ENCODE data around the gene GRIN3A.

Gene GRIN3A

DNA sequence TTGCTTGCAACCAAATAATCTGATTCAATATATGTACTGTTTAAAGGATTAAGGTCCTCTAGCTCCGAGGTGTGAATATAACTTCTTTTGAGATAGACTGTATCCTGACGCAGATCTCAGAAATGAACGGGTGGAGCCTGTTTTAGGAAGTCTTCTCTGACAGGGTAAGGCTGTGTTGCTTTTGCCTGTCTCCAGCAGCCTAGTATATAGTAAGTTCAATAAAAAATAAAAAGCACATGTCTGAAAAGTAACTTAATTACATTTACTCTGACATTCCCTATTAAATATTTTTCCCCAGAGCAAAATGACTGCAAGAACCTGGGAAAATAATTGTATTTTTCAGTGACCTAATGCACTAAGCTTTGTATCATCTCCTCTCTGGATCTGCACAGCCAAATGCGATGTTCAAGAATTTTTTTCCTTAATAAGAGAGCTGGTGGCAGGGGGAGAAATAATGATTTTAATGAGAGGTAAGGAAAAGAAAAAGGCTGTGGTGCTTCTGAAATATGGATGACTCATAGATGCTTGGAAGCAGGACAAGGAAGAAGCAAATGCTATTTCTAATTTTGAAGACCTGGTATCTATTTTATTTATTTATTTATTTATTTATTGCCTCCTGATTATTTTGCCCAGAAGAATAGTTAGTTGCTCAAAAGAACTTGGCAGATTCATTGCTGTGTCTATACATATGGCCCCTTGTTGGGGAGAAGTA lies 151.0 kb downstream of the GRIN3A start:
- Histone ChIP-seq H4K20me1 (no peaks in the 10 kb centered on the region), H3K4me2 (no peak overlapping the region), H3K36me3 (no peaks in the 10 kb centered on the region), H3K9ac (no peak overlapping the region), H3K9me3 (no peaks in the 10 kb centered on the region), H3K4me1 (no peaks in the 10 kb centered on the region), H3K27ac (no peak overlapping the region), H3K4me3 (no peak overlapping the region), H3K27me3 (no peaks in the 10 kb centered on the region)
- no peak for TF ChIP-seq Cebpa-rat (IDR thresholded peaks at IDR 0.05)

- Histone ChIP-seq H3K4me2 (no peak overlapping the region), H3K9ac (no peak overlapping the region), H3K9me3 (no peaks in the 10 kb centered on the region), H3K4me1 (no peaks in the 10 kb centered on the region), H3K36me3 (no peaks in the 10 kb centered on the region), H4K20me1 (no peaks in the 10 kb centered on the region), H3K4me3 (no peak overlapping the region), H3K27ac (no peak overlapping the region), H3K27me3 (no peaks in the 10 kb centered on the region)
- no peak for TF ChIP-seq Cebpa-rat (IDR thresholded peaks at IDR 0.05)
Observed at GRCh38 chr9:101586651-101587050, 151.8 kb downstream of the GRIN3A start.

DNA sequence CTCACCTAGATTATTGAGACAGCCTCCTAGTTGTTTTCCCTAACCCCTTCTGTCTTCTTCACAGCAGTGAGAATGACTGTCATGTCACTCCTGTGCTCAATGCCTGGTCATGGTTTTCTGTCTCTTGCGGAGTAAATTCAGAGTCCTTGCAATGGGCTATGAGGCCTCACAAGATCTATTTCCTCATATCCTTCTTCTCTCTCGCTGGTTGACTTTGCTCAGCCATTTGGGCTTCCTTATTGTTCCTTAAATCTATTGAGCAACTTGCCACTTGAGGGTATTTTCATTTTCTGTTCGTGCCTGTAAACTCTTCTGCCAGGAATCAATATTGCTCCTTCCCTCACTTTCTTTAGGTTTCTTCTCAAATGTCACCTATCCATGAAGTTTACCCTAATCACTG lies 152.7 kb downstream of the GRIN3A start:
- H3K4me2 ChIP-seq, result no peak overlapping the region
- H3K9ac ChIP-seq, result no peak overlapping the region

DNA sequence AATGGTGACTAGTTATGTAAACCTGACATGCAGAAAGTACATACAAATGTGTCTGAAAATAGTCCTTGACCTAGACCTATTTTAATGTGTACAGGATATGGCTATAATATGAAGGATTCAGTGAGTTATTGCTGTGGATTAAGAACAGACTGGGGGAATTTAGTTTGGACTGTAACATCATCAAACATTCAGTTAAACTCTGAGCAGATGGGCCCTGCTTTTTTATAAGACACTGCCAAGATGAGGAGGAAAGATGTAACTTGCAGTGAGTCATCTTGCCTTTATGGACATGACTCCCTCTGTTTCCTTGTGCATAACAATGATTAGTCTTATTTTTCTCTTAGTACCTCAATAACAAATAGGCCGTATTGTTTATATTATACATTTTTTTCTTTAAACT lies 155.9 kb downstream of the GRIN3A start:
- H3K4me2 ChIP-seq, result no peak overlapping the region
- H3K4me3 ChIP-seq, result no peak overlapping the region
- H3K9me3 ChIP-seq, result no peaks in the 10 kb centered on the region
- no peaks in the 10 kb centered on the region for H4K20me1 ChIP-seq
- no peaks in the 10 kb centered on the region for H3K4me1 ChIP-seq
- H3K27ac ChIP-seq, result no peak overlapping the region
- no peaks in the 10 kb centered on the region for H3K27me3 ChIP-seq
- no peak for TF ChIP-seq Cebpa-rat (IDR thresholded peaks at IDR 0.05)
- no peaks in the 10 kb centered on the region for H3K36me3 ChIP-seq
- no peak overlapping the region for H3K9ac ChIP-seq

More for the DNA sequence above, 152.7 kb downstream of the GRIN3A start:
- Histone ChIP-seq H3K4me3 (no peak overlapping the region), H3K27ac (no peak overlapping the region), H3K4me1 (no peaks in the 10 kb centered on the region), H3K36me3 (no peaks in the 10 kb centered on the region), H3K27me3 (no peaks in the 10 kb centered on the region), H3K9me3 (no peaks in the 10 kb centered on the region), H4K20me1 (no peaks in the 10 kb centered on the region)
- TF ChIP-seq Cebpa-rat (IDR thresholded peaks at IDR 0.05), result no peak

DNA sequence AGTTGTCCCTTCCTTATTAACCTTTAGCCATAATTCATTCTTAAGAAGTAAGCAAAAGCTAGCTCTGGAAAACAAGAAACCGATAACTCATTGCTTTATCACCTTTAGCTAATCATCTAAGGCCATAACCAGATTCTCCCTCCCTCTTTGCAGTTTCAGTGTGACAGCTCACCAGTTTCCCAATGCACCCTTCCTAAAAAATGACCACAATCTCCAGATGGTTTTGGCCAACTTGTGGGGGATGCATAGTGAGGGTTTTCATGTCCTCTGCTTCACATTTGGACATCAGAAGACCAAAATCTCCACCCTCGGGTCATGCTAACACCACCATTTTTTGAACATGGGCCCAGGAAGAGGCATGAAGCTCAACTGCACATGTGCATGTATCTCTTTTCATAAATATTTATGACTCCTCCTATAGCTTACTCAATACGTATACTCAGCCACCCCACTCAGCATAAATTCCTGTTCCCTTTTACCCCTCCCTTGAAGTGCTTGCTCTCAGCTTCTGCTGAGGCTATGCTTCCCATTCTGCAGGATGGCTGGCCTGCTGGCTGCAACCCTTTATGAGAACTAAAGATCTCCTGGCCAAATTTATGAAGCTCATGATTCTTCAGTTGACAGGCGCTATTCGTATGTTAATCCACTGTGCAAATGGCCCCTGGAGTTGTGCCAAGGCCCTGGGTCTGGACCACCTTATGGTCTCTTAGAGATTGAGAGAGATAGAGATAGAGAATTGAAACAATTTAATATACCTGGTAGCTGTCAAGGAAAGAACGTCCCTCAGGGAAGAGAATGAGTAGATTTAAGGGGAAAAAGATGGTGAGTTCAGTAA lies 158.5 kb downstream of the GRIN3A start:
- Histone ChIP-seq H3K4me1 (no peaks in the 10 kb centered on the region), H4K20me1 (no peaks in the 10 kb centered on the region), H3K27ac (no peak overlapping the region), H3K9ac (no peak overlapping the region), H3K36me3 (no peaks in the 10 kb centered on the region), H3K4me2 (no peak overlapping the region), H3K4me3 (no peak overlapping the region), H3K27me3 (no peaks in the 10 kb centered on the region), H3K9me3 (no peaks in the 10 kb centered on the region)
- no peak for TF ChIP-seq Cebpa-rat (IDR thresholded peaks at IDR 0.05)

- H4K20me1 ChIP-seq, result no peaks in the 10 kb centered on the region
- no peaks in the 10 kb centered on the region for H3K4me1 ChIP-seq
- H3K9me3 ChIP-seq, result no peaks in the 10 kb centered on the region
- no peak overlapping the region for H3K4me3 ChIP-seq
- H3K9ac ChIP-seq, result no peak overlapping the region
- no peak overlapping the region for H3K27ac ChIP-seq
- no peaks in the 10 kb centered on the region for H3K27me3 ChIP-seq
- no peaks in the 10 kb centered on the region for H3K36me3 ChIP-seq
- TF ChIP-seq Cebpa-rat (IDR thresholded peaks at IDR 0.05), result no peak
- H3K4me2 ChIP-seq, result no peak overlapping the region
Observed at GRCh38 chr9:101578378-101578777, 160.1 kb downstream of the GRIN3A start.

GRCh38 chr9:101574731-101575333 lies 163.6 kb downstream of the GRIN3A start:
- no peak overlapping the region for H3K9ac ChIP-seq
- no peak for TF ChIP-seq Cebpa-rat (IDR thresholded peaks at IDR 0.05)

GRCh38 chr9:101572316-101572715 lies 166.1 kb downstream of the GRIN3A start:
- H3K27ac ChIP-seq, result no peak overlapping the region
- no peak for TF ChIP-seq Cebpa-rat (IDR thresholded peaks at IDR 0.05)

More at GRCh38 chr9:101574731-101575333, 163.6 kb downstream of the GRIN3A start:
- H3K36me3 ChIP-seq, result peaks cover 12% of the 10 kb centered on the region
- H3K4me1 ChIP-seq, result no peaks in the 10 kb centered on the region
- H3K4me2 ChIP-seq, result no peak overlapping the region
- no peak overlapping the region for H3K4me3 ChIP-seq
- H3K9me3 ChIP-seq, result no peaks in the 10 kb centered on the region
- no peak overlapping the region for H3K27ac ChIP-seq
- no peaks in the 10 kb centered on the region for H4K20me1 ChIP-seq
- H3K27me3 ChIP-seq, result no peaks in the 10 kb centered on the region

DNA sequence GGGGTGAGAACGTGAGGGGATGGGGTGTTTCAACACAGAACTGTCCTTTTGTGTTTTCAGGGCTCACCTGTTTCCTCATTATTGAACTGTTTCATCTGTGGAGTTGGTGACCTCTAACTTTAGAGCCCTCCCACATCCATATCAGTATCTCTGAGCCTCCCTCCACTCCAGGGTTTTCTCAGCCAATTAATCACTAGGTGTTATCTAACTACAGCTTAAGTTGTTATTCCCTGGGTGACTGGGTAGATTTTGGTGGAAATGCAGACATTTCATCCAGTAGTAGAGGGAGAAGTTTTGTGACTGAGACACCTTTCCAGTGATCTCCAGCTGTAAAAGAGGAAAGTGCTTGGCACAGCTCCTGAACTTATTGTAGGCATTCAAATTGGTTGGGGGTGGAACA lies 167.3 kb downstream of the GRIN3A start:
- Histone ChIP-seq H3K27me3 (no peaks in the 10 kb centered on the region), H3K36me3 (peaks cover 48% of the 10 kb centered on the region), H3K27ac (no peak overlapping the region), H3K9ac (no peak overlapping the region), H3K4me2 (no peak overlapping the region), H4K20me1 (no peaks in the 10 kb centered on the region), H3K4me3 (no peak overlapping the region), H3K4me1 (no peaks in the 10 kb centered on the region), H3K9me3 (no peaks in the 10 kb centered on the region)
- TF ChIP-seq Cebpa-rat (IDR thresholded peaks at IDR 0.05), result no peak

More at GRCh38 chr9:101572316-101572715, 166.1 kb downstream of the GRIN3A start:
- Histone ChIP-seq H3K9me3 (no peaks in the 10 kb centered on the region), H3K4me2 (no peak overlapping the region), H3K9ac (no peak overlapping the region), H3K36me3 (peaks cover 36% of the 10 kb centered on the region), H3K4me3 (no peak overlapping the region), H4K20me1 (no peaks in the 10 kb centered on the region), H3K4me1 (no peaks in the 10 kb centered on the region), H3K27me3 (no peaks in the 10 kb centered on the region)
